Left kidney (tissue), 8 donors: ENCODE measurements around the gene TRIM66. TPM values are rescaled to one million over a fixed set of nuclear protein-coding genes. Genes with fewer than 3 reads are reported as not detected.

Source experiments
- DNase-seq: peaks from one replicate; pipeline ENCODE4 v3.0.0-alpha.2; 2013
- long read RNA-seq, 8 donors: transcript quantifications; one replicate each; lab custom pipeline, GENCODE V29; 2026
- polyA plus RNA-seq: library from polyadenylated mRNA; unstranded; fragments of 120-200 nt; gene quantifications from one replicate; pipeline ENCODE4 v1.2.1, GENCODE V29; 2013; ENCODE audit not compliant: insufficient read length

TRIM66 gene
- 14.8 TPM for polyA plus RNA-seq
- long read RNA-seq, donor 1, partial matches to known transcripts, result 5 of 5 reads
- long read RNA-seq, donor 1, other reads (novel, unspliced or antisense), result 0 of 5 reads
- long read RNA-seq, donor 2, partial matches to known transcripts, result 1,528 of 2,686 reads
- long read RNA-seq, donor 2, other reads (novel, unspliced or antisense), result 1,158 of 2,686 reads
- long read RNA-seq, donor 3, partial matches to known transcripts, result 1,257 of 2,275 reads
- long read RNA-seq, donor 3, other reads (novel, unspliced or antisense), result 1,018 of 2,275 reads
- long read RNA-seq, donor 4, partial matches to known transcripts, result 1,322 of 1,593 reads
- long read RNA-seq, donor 4, other reads (novel, unspliced or antisense), result 271 of 1,593 reads
- long read RNA-seq, donor 5, result 0 reads
- long read RNA-seq, donor 6, result 0 reads
- long read RNA-seq, donor 7, partial matches to known transcripts, result 2,742 of 4,734 reads
- long read RNA-seq, donor 7, other reads (novel, unspliced or antisense), result 1,992 of 4,734 reads
- long read RNA-seq, donor 8, result 0 reads

GRCh38 chr11:8682303-8683114 lies at the start of gene TRIM66, which contains the start of gene RPL27A:
Gene TRIM66, minus strand, starts transcription at chr11:8682665. Its CDS starts 10,391 bp downstream, at chr11:8672274.
Gene RPL27A, plus strand, starts transcription at chr11:8682792. Its CDS starts 22 bp downstream, at chr11:8682814.
- DNase-seq, result peak; percentile 97

- DNase-seq, result no peak
These were observed 49.3 kb upstream of the TRIM66 start for GRCh38 chr11:8731647-8732323.

GRCh38 chr11:8730697-8731020 lies 48.2 kb upstream of the TRIM66 start:
- no peak for DNase-seq

- DNase-seq, result no peak
These were observed 47.6 kb upstream of the TRIM66 start for GRCh38 chr11:8729837-8730696.

GRCh38 chr11:8729067-8729466 lies 46.6 kb upstream of the TRIM66 start:
- DNase-seq, result no peak

- DNase-seq, result no peak
These were observed 46.1 kb upstream of the TRIM66 start for GRCh38 chr11:8728563-8728962.

GRCh38 chr11:8726395-8726794 lies 43.9 kb upstream of the TRIM66 start:
- no peak for DNase-seq

- DNase-seq, result no peak
These were observed 42.2 kb upstream of the TRIM66 start for GRCh38 chr11:8724682-8725081.

GRCh38 chr11:8723711-8724110 lies 41.2 kb upstream of the TRIM66 start:
- no peak for DNase-seq

GRCh38 chr11:8722809-8723208 lies 40.3 kb upstream of the TRIM66 start:
- no peak for DNase-seq

GRCh38 chr11:8721609-8722500 lies 39.4 kb upstream of the TRIM66 start:
- DNase-seq, result no peak

- DNase-seq, result peak; percentile 71
These were observed 38.6 kb upstream of the TRIM66 start for GRCh38 chr11:8720868-8721608.

GRCh38 chr11:8720352-8720751 lies 37.9 kb upstream of the TRIM66 start:
- no peak for DNase-seq

- no peak for DNase-seq
These were observed 37.3 kb upstream of the TRIM66 start for GRCh38 chr11:8719721-8720120.

GRCh38 chr11:8719211-8719649 lies 36.8 kb upstream of the TRIM66 start:
- DNase-seq, result no peak

GRCh38 chr11:8717876-8718753 lies 35.6 kb upstream of the TRIM66 start:
- DNase-seq, result no peak

- no peak for DNase-seq
These were observed 35.0 kb upstream of the TRIM66 start for GRCh38 chr11:8717544-8717875.

- DNase-seq, result no peak
These were observed 33.0 kb upstream of the TRIM66 start for GRCh38 chr11:8715501-8715900.
